Endothelial cell of hepatic sinusoid (primary cell): Measurements from ENCODE around the gene IGFBP2.

Experiments used
- in situ Hi-C: cut with HindIII; loops from 2 replicates; pipeline ENCODE4 v1.10.0; 2017; ENCODE audit warnings: low sequenced_read_pairs

The IGFBP2 gene

GRCh38 chr2:216615298-216616082, 17.7 kb upstream of the IGFBP2 start:
- in situ Hi-C loops = loop anchor here (5.0 kb wide), 1 partner anchor 98 kb away; no protein-coding TSS in a partner anchor

- in situ Hi-C loops = loop anchor here (5.0 kb wide), 1 partner anchor 99 kb away; no protein-coding TSS in a partner anchor
These were observed 17.0 kb upstream of the IGFBP2 start for GRCh38 chr2:216616083-216616678.

GRCh38 chr2:216617159-216617815, 15.9 kb upstream of the IGFBP2 start:
- in situ Hi-C loops = loop anchor here (5.0 kb wide), 1 partner anchor 100 kb away; no protein-coding TSS in a partner anchor

- in situ Hi-C loops = loop anchor here (5.0 kb wide), 1 partner anchor 101 kb away; no protein-coding TSS in a partner anchor
These were observed 14.4 kb upstream of the IGFBP2 start for GRCh38 chr2:216618785-216619184.

- in situ Hi-C loops = loop anchor here (5.0 kb wide), 1 partner anchor 102 kb away; no protein-coding TSS in a partner anchor
These were observed 13.5 kb upstream of the IGFBP2 start for GRCh38 chr2:216619411-216620393.

- in situ Hi-C loops = no loop called here
These were observed 12.4 kb upstream of the IGFBP2 start for GRCh38 chr2:216620786-216621185.

- in situ Hi-C loops = no loop called here
These were observed 11.9 kb upstream of the IGFBP2 start for GRCh38 chr2:216621292-216621691.

GRCh38 chr2:216622526-216622925, 10.7 kb upstream of the IGFBP2 start:
- in situ Hi-C loops = no loop called here

GRCh38 chr2:216624251-216624650, 9.0 kb upstream of the IGFBP2 start:
- in situ Hi-C loops = no loop called here

GRCh38 chr2:216626168-216626874, 6.9 kb upstream of the IGFBP2 start:
- in situ Hi-C loops = no loop called here

GRCh38 chr2:216626875-216627245, 6.4 kb upstream of the IGFBP2 start:
- in situ Hi-C loops = no loop called here

- in situ Hi-C loops = no loop called here
These were observed 3.4 kb upstream of the IGFBP2 start for GRCh38 chr2:216629784-216630183.

GRCh38 chr2:216632346-216632951, 771 bp upstream of the IGFBP2 start:
- in situ Hi-C loops = no loop called here

GRCh38 chr2:216633616-216634369, 573 bp downstream of the IGFBP2 start:
- in situ Hi-C loops = no loop called here

- in situ Hi-C loops = no loop called here
These were observed 1.3 kb downstream of the IGFBP2 start for GRCh38 chr2:216634370-216635148.

- in situ Hi-C loops = no loop called here
These were observed 2.0 kb downstream of the IGFBP2 start for GRCh38 chr2:216635171-216635570.

- in situ Hi-C loops = no loop called here
These were observed 2.7 kb downstream of the IGFBP2 start for GRCh38 chr2:216635701-216636550.
